Activated T-helper 1 cell treated with Interleukin-2 at 50 U/mL for 16 hours (primary cell): Measurements from ENCODE around the gene KAT6B.

Source experiments
- DNase-seq: peaks from one replicate; pipeline ENCODE4 v3.0.0-alpha.2; 2020; ENCODE audit warnings: low read depth

KAT6B gene

GRCh38 chr10:74953214-74953613, 126.8 kb downstream of the KAT6B start:
- DNase-seq: no peak

- DNase-seq: no peak
Measured at GRCh38 chr10:74955796-74956195, 129.4 kb downstream of the KAT6B start.

DNA sequence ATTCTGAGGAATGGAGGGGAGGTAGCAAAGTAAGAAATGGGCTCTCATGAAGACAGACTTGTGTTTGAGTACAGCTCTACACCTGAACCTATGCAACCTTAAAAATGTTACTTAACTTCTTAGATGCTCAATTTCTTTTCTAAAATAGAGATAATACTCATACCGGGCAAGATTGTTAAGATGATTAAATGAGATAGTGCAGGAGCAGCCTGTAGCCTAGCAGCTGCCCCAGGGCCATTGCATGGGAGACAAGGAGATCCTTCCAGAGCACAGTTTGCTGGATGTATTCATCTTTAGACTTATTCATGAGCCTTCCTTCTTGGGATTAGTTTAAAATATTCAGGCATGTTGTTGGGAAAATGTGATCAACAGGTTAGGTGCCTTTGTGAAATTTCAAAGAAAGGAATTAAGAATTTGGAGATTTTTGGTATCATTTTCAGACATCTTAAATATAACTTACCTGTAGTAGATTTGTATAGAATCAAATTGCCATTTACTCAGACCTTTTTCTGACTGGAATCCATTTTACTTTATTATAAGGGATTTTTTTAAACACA, 130.2 kb downstream of the KAT6B start:
- DNase-seq: no peak

- no peak for DNase-seq
Measured at GRCh38 chr10:74957285-74957961, 131.0 kb downstream of the KAT6B start.

GRCh38 chr10:74958316-74958715, 131.9 kb downstream of the KAT6B start:
- no peak for DNase-seq

- DNase-seq: no peak
Measured at GRCh38 chr10:74960670-74961069, 134.3 kb downstream of the KAT6B start.

DNA sequence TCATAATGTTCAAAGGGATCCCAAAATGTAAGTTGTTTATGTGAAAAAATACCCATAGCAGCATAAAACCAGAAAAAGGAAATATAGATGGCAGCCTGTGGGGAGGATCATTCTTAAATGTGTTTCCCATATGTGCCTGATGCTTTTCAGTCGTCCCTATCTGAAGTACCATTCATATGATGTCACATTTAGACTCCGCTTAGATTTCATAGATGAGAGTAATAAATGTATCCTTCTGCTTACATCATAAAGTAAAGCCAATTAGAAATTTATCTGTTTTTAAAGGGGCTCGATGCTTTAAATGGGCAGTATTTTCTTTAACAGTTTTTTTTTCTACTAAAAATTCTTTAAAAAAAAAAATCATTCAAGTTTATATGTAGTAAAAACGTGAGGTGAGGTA, 136.1 kb downstream of the KAT6B start:
- no peak for DNase-seq

DNA sequence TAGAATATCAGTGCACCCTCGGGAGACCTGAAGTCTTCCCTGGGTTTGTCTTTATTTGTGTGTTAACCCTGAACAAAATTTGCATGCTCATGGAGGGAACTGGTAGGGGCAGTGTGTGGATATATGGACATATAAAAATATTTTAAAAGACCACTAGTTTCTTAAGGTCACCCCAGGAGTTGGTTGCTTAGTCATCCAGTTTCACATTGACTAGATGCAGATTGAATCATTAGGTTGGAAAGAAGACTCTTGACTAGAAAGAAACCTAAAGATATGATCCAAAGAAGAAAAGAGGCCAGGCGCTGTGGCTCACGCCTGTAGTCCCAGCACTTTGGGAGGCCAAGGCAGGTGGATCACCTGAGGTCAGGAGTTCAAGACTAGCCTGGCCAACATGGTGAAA, 137.1 kb downstream of the KAT6B start:
- DNase-seq: no peak

- DNase-seq: no peak
Measured at GRCh38 chr10:74967911-74968666, 141.7 kb downstream of the KAT6B start.

DNA sequence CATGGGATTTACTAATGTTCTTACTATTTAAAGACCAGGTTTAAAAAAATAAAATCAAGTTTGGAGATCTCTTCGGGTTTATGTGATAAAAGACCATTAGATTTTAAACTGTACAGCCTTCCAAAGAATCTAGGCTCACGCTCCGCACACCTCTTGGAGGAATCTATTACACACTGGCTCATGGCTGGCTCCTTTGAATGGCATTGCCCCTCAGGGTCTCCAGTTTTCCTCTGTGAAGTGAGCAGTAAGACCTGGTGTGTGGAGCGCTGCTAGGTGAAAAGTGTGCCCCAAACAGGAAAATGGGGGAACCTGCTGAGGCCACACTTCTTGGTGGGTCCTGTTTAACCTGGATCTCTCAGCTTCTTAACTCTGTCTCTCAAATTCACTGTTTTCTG, 142.3 kb downstream of the KAT6B start:
- DNase-seq: no peak

DNA sequence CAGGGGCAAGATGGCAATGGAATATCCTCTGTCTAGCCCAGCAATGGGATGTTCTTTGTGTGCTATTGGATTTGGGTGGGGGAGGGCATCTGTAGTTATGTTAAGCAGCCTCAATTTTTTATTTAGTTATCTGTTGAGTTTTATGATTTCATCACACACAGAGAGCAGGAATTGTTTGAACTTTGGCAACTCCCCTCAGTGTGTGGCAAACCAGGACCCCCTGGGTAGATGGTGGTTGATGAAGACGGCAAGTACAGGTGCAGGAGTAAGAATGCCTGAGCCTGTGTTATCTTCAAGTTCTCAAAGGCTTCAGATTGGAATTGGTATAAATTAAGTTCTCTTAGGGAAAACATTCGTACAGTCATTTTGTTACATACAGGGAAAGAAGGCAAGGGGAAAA, 142.7 kb downstream of the KAT6B start:
- DNase-seq: no peak

- DNase-seq: no peak
Measured at GRCh38 chr10:74969530-74969929, 143.1 kb downstream of the KAT6B start.

GRCh38 chr10:74973741-74974392, 147.5 kb downstream of the KAT6B start:
- DNase-seq: no peak

- no peak for DNase-seq
Measured at GRCh38 chr10:74975758-74976157, 149.4 kb downstream of the KAT6B start.

DNA sequence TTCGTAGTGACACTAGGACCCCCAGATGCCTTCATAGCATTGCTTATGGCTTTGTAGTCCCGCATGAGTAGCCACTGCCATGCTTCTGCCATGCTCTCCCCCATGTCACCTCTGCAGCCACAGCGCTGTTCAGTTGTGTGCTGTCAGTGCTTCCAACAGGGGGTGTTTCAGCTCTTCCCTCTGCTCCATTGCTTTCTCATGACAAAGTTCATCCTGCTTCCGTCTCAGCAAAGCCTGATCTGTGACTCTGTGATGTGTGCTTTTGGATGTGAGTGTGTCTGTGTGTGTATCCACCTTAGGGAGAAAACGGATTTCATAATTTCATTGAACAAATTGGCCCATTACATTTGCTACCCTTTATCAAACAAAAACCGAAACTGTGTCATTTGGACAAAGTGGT, 150.2 kb downstream of the KAT6B start:
- no peak for DNase-seq

DNA sequence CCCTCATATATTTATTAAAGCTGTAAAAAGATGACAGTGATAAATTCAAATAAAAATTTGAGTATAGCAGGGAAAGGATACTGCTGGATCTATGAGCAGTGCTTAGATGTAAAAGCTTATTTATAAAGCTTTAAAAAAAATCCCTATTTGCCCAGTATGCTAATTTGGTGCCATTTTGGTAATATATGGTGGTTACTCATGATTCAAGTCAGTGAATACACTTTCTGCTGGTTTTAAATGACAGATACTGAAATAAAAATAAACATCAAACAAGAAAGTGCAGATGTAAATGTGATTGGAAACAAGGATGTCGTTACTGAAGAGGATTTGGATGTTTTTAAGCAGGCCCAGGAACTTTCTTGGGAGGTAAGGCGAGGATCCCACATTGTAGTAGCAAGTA, 150.7 kb downstream of the KAT6B start:
- DNase-seq: no peak

GRCh38 chr10:74977913-74978847, 151.8 kb downstream of the KAT6B start:
- DNase-seq: no peak

GRCh38 chr10:74981831-74982633, 155.6 kb downstream of the KAT6B start:
- DNase-seq: no peak

GRCh38 chr10:74982634-74982982, 156.2 kb downstream of the KAT6B start:
- no peak for DNase-seq

DNA sequence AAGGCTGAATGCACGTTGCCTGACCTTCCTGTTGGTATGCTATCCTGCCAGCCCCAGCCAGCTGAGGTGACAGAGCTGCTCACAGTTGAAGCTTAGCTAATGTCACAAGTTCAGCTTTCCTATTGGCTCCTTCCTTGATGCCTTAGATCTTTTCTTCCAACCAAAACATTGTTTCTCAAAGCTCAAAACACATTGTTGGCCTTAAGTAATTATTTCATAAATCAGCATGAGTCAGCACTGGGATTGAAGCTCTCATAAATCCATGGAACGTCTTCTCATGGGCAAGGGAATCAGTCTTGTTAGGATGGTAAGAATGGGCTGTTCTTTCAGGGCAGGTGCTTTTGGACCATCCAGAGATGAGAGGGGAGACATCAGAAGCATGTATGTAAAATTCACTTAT, 157.0 kb downstream of the KAT6B start:
- DNase-seq: no peak
